ENCODE data around the gene LTA4H.

The LTA4H gene

GRCh38 chr12:96033549-96034389 is 1.6 kb downstream of the LTA4H start:
- H3K4me3 ChIP-seq (ENCODE audit: low read depth, low read length), result peak overlapping the region; percentile 93
- TF ChIP-seq, protein P1, sequence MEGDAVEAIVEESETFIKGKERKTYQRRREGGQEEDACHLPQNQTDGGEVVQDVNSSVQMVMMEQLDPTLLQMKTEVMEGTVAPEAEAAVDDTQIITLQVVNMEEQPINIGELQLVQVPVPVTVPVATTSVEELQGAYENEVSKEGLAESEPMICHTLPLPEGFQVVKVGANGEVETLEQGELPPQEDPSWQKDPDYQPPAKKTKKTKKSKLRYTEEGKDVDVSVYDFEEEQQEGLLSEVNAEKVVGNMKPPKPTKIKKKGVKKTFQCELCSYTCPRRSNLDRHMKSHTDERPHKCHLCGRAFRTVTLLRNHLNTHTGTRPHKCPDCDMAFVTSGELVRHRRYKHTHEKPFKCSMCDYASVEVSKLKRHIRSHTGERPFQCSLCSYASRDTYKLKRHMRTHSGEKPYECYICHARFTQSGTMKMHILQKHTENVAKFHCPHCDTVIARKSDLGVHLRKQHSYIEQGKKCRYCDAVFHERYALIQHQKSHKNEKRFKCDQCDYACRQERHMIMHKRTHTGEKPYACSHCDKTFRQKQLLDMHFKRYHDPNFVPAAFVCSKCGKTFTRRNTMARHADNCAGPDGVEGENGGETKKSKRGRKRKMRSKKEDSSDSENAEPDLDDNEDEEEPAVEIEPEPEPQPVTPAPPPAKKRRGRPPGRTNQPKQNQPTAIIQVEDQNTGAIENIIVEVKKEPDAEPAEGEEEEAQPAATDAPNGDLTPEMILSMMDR (IDR thresholded peaks at IDR 0.05; ENCODE audit: low read depth, low read length), result no peak
- no peak for DNase-seq (ENCODE audit: low read depth, low spot score)
- in situ Hi-C loops (cut with HindIII; ENCODE audit: low sequenced_read_pairs), result no loop called here

DNA sequence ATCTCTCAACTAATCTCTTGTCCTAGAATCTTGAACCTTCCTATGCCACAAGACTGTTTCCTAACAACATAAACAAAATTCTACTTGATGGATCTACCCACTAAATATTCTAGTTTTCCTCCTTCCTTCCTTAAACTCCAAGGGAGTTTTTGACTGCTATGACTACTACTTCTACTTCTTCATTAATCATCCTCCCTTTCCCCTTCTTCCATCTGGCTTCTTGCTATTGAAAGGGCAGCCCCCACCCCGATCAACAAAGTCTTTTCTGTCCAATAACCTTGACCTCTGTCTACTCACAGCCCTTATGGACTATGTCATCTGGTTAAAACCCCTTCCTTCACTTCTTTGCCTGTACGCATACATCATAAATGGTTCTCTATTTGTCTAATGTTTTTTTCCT is 5.6 kb downstream of the LTA4H start:
- TF ChIP-seq, protein P1 (IDR thresholded peaks at IDR 0.05; ENCODE audit: low read depth, low read length), result no peak
- in situ Hi-C loops (cut with HindIII; ENCODE audit: low sequenced_read_pairs), result no loop called here
- no peak overlapping the region for H3K4me3 ChIP-seq (ENCODE audit: low read depth, low read length)
- DNase-seq (ENCODE audit: low read depth, low spot score), result no peak

GRCh38 chr12:96028538-96028937 is 6.8 kb downstream of the LTA4H start:
- no peak overlapping the region for H3K4me3 ChIP-seq (ENCODE audit: low read depth, low read length)
- TF ChIP-seq, protein P1 (IDR thresholded peaks at IDR 0.05; ENCODE audit: low read depth, low read length), result no peak
- in situ Hi-C loops (cut with HindIII; ENCODE audit: low sequenced_read_pairs), result no loop called here
- DNase-seq (ENCODE audit: low read depth, low spot score), result no peak

DNA sequence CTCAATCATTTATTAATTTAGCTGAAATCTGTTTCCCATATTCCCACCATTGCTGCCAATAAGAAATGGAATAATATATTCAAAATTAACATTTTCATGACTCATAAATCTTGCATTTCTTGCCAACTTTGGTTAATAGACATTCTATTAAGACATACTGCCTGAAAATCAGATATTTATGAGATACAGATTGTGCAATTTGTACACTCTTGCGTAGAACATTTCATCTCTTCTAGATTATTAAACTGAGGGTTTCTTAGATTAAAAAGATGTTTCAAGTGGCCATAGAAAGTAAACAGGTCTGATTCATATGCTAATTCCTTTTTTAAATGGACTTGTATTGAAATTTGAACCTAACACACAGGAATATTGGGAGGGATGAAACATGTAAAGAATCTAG is 9.1 kb downstream of the LTA4H start:
- in situ Hi-C loops (cut with HindIII; ENCODE audit: low sequenced_read_pairs), result no loop called here
- DNase-seq (ENCODE audit: low read depth, low spot score), result no peak
- no peak overlapping the region for H3K4me3 ChIP-seq (ENCODE audit: low read depth, low read length)
- TF ChIP-seq, protein P1 (IDR thresholded peaks at IDR 0.05; ENCODE audit: low read depth, low read length), result no peak

- H3K4me3 ChIP-seq (ENCODE audit: low read depth, low read length), result no peak overlapping the region
- TF ChIP-seq, protein P1 (IDR thresholded peaks at IDR 0.05; ENCODE audit: low read depth, low read length), result no peak
- no peak for DNase-seq (ENCODE audit: low read depth, low spot score)
- in situ Hi-C loops (cut with HindIII; ENCODE audit: low sequenced_read_pairs), result no loop called here
These were observed 9.9 kb downstream of the LTA4H start for GRCh38 chr12:96025518-96025917.

GRCh38 chr12:96020314-96021003 is 14.9 kb downstream of the LTA4H start:
- in situ Hi-C loops (cut with HindIII; ENCODE audit: low sequenced_read_pairs), result no loop called here
- TF ChIP-seq, protein P1 (IDR thresholded peaks at IDR 0.05; ENCODE audit: low read depth, low read length), result no peak

More at GRCh38 chr12:96020314-96021003, 14.9 kb downstream of the LTA4H start:
- H3K4me3 ChIP-seq (ENCODE audit: low read depth, low read length), result no peak overlapping the region
- no peak for DNase-seq (ENCODE audit: low read depth, low spot score)
